Endothelial cell of umbilical vein (primary cell): Measurements from ENCODE around the gene PARD3B. TPM values are rescaled to one million over a fixed set of nuclear protein-coding genes. Genes with fewer than 3 reads are reported as not detected.

Source experiments
- BruUV-seq: library from RNA; stranded (reverse); fragments of 400-500 nt; replicated peaks from 2 replicates; lab custom pipeline; 2021; lab: Mats Ljungman, UMichigan
- CTCF ChIA-PET: fragments of 300-600, 350-600 bp; sonication (Branson Sonifier 250); formaldehyde crosslinking; loops from one replicate; lab custom pipeline; 2021; ENCODE audit warnings: antibody characterized with exemption, inconsistent platforms; lab: Charles Lee
- POLR2A ChIA-PET: fragments of 300-600, 350-600 bp; sonication (Branson Sonifier 250); formaldehyde crosslinking; loops from one replicate; lab custom pipeline; 2021; ENCODE audit warnings: antibody characterized with exemption, inconsistent platforms; lab: Charles Lee
- DNase-seq: peaks from one replicate; pipeline ENCODE4 v3.0.0-alpha.2; 2011; ENCODE audit warnings: low read depth, low spot score
- FAIRE-seq: peaks from 2 replicates; lab custom pipeline; 2011; peaks lifted over from hg19 to GRCh38; lab: Jason Lieb, UNC
- H2AFZ ChIP-seq: 2 replicates; pipeline ENCODE4 v1.6.0; 2012; ENCODE audit warnings: low read depth, low read length, control low read depth, inconsistent platforms
- H3K27ac ChIP-seq: 2 replicates; pipeline ENCODE4 v1.5.1; 2011; ENCODE audit warnings: low read depth, mild to moderate bottlenecking, control low read depth, low read length, moderate library complexity; ENCODE audit not compliant: insufficient read depth
- H3K27me3 ChIP-seq, 2 experiments: 2 replicates each; pipeline versions ENCODE4 v1.6.0 to v1.6.1; 2011; ENCODE audit warnings: low read length in 2 of 2, mixed read lengths in 1 of 2; ENCODE audit not compliant: control insufficient read depth in 2 of 2, insufficient read depth in 2 of 2
- H3K36me3 ChIP-seq, 2 experiments: 2 replicates in 1 of 2; 3 replicates in 1 of 2; pipeline ENCODE4 v1.5.1; 2011; ENCODE audit warnings: low read length in 2 of 2, mild to moderate bottlenecking in 1 of 2, moderate library complexity in 1 of 2; ENCODE audit not compliant: control insufficient read depth in 2 of 2, insufficient read depth in 2 of 2; ENCODE audit errors: extremely low read depth in 1 of 2
- H3K4me1 ChIP-seq: 3 replicates; pipeline ENCODE4 v1.5.1; 2011; ENCODE audit warnings: mild to moderate bottlenecking, low read length; ENCODE audit not compliant: control insufficient read depth, insufficient read depth; ENCODE audit errors: extremely low read depth
- H3K4me2 ChIP-seq: 2 replicates; pipeline ENCODE4 v1.6.1; 2011; ENCODE audit warnings: low read length, control low read depth, mixed read lengths; ENCODE audit not compliant: insufficient read depth
- H3K4me3 ChIP-seq, 3 experiments: fragments of 200-600 bp in 1 of 3; sonication (generic), shearing (Covaris generic) in 1 of 3; replicated peaks in 1 of 3; 2 replicates each; pipeline ENCODE4 v1.5.1; 2011 to 2016; ENCODE audit warnings: control low read depth in 3 of 3, low read length in 3 of 3, mild to moderate bottlenecking in 2 of 3, inconsistent platforms in 1 of 3, low read depth in 1 of 3, moderate library complexity in 1 of 3; ENCODE audit not compliant: insufficient read depth in 1 of 3
- H3K79me2 ChIP-seq: 2 replicates; pipeline ENCODE4 v1.6.0; 2012; ENCODE audit warnings: low read length, inconsistent platforms; ENCODE audit not compliant: control insufficient read depth, insufficient read depth
- H3K9ac ChIP-seq: replicated peaks from 2 replicates; pipeline ENCODE3; 2011; ENCODE audit warnings: low read length, control low read depth; ENCODE audit not compliant: insufficient read depth; ENCODE audit errors: extremely low read depth
- H3K9me1 ChIP-seq: replicated peaks from 3 replicates; pipeline ENCODE4 v1.6.0; 2011; ENCODE audit warnings: mild to moderate bottlenecking, low read length; ENCODE audit not compliant: control insufficient read depth, insufficient read depth; ENCODE audit errors: extremely low read depth
- H3K9me3 ChIP-seq: replicated peaks from 2 replicates; pipeline ENCODE4 v1.5.1; 2012; ENCODE audit warnings: low read length, inconsistent platforms; ENCODE audit not compliant: control insufficient read depth, insufficient read depth
- H4K20me1 ChIP-seq: replicated peaks from 2 replicates; pipeline ENCODE3; 2011; ENCODE audit warnings: mild to moderate bottlenecking, low read length; ENCODE audit not compliant: control insufficient read depth, insufficient read depth; ENCODE audit errors: extremely low read depth
- CTCF ChIP-seq, 2 donors: IDR thresholded peaks; 1 replicate in 1 of 2; 2 replicates in 1 of 2; pipeline ENCODE4 v1.5.1; 2011; ENCODE audit warnings: low read length in 2 of 2, mild to moderate bottlenecking in 2 of 2, moderate library complexity in 2 of 2, control low read depth in 1 of 2, inconsistent platforms in 1 of 2, low read depth in 1 of 2; ENCODE audit not compliant: insufficient read depth in 1 of 2; ENCODE audit errors: extremely low read depth in 1 of 2
- EZH2 ChIP-seq: IDR thresholded peaks from 2 replicates; pipeline ENCODE4 v1.6.1; 2012; ENCODE audit warnings: borderline replicate concordance, low read depth, mild to moderate bottlenecking, moderate library complexity, low read length, inconsistent platforms; ENCODE audit not compliant: severe bottlenecking
- FOS ChIP-seq: IDR thresholded peaks from 2 replicates; pipeline ENCODE4 v1.6.1; 2011; ENCODE audit warnings: mild to moderate bottlenecking, low read length, moderate library complexity, borderline replicate concordance; ENCODE audit not compliant: insufficient read depth
- GATA2 ChIP-seq: IDR thresholded peaks from 2 replicates; pipeline ENCODE4 v1.7.0; 2011; ENCODE audit warnings: low read depth, mild to moderate bottlenecking, moderate library complexity, mixed read lengths, low read length; ENCODE audit not compliant: insufficient read length, insufficient read depth
- JUN ChIP-seq: IDR thresholded peaks from 2 replicates; pipeline ENCODE4 v1.6.1; 2011; ENCODE audit warnings: borderline replicate concordance, low read depth; ENCODE audit not compliant: insufficient read length, insufficient read depth
- MAX ChIP-seq: IDR thresholded peaks from 2 replicates; pipeline ENCODE4 v1.6.1; 2011; ENCODE audit not compliant: insufficient read depth, insufficient read length
- MYC ChIP-seq: IDR thresholded peaks from one replicate; pipeline ENCODE4 v1.6.1; 2011; ENCODE audit warnings: mild to moderate bottlenecking, low read depth, low read length
- POLR2A ChIP-seq: IDR thresholded peaks from 2 replicates; pipeline ENCODE4 v1.6.1; 2012; ENCODE audit warnings: low read depth, mild to moderate bottlenecking, control low read depth, low read length
- POLR2AphosphoS5 ChIP-seq: IDR thresholded peaks from 2 replicates; pipeline ENCODE4 v1.6.1; 2012; ENCODE audit warnings: low read depth, mild to moderate bottlenecking, control low read depth, low read length, moderate library complexity; ENCODE audit not compliant: insufficient read depth
- dilution Hi-C: fragments of 300-500 bp; cut with MboI; formaldehyde crosslinking; loops from one replicate; pipeline ENCODE4 v1.15.0; 2019; ENCODE audit warnings: low sequenced_read_pairs; ENCODE audit not compliant: extremely low pct_ligation_motif_present
- intact Hi-C: fragments of 100-400 bp; cut with micrococcal nuclease; formaldehyde crosslinking; loops from one replicate; pipeline ENCODE4 v1.10.0; 2022
- polyA plus RNA-seq, 4 experiments: library from polyadenylated mRNA; depleted of rRNA in 3 of 4; stranded (reverse) in 3 of 4; unstranded in 1 of 4; fragments of >200 nt; gene quantifications; 2 replicates each; pipeline versions ENCODE4 v1.2.1 to v1.2.3, GENCODE V29; 2011 to 2012; ENCODE audit warnings: missing spikeins in 1 of 4
- total RNA-seq: library from RNA; stranded (reverse); gene quantifications from 2 replicates; pipeline ENCODE4 v1.2.3, GENCODE V29; 2021

PARD3B gene
- total and polyA plus RNA-seq, 2 donors (not counting 3 experiments of a cell fraction or from before 2014, with no cell fraction given), result 2.2 to 30.9 TPM

- no peaks in the 10 kb centered on the region for H3K4me1 ChIP-seq
- TF ChIP-seq MYC (no peak), MAX (no peak), EZH2 (no peak), POLR2A (no peak), POLR2AphosphoS5 (no peak), FOS (no peak), GATA2 (no peak), JUN (no peak)
- no peak overlapping the region for H2AFZ ChIP-seq
- intact Hi-C loops, result no loop called here
- H3K27ac ChIP-seq, result no peak overlapping the region
- dilution Hi-C loops, result no loop called here
- no peaks in the 10 kb centered on the region for H3K9me3 ChIP-seq
- no peaks in the 10 kb centered on the region for H3K36me3 ChIP-seq
- H3K4me3 ChIP-seq, result no peak overlapping the region
- H3K9me1 ChIP-seq, result no peaks in the 10 kb centered on the region
- DNase-seq, result no peak
- H3K4me2 ChIP-seq, result no peak overlapping the region
- no peak overlapping the region for H3K9ac ChIP-seq
- no peak for FAIRE-seq
- POLR2A ChIA-PET, result no interaction called here
- no peaks in the 10 kb centered on the region for H3K79me2 ChIP-seq
- no TSS peak for BruUV-seq
- no peaks in the 10 kb centered on the region for H4K20me1 ChIP-seq
- CTCF ChIA-PET, result no interaction called here
- H3K27me3 ChIP-seq, result peaks cover 0 to 2% of the 10 kb centered on the region in 2 experiments
Observed at GRCh38 chr2:205636549-205637319, 1091.5 kb downstream of the PARD3B start.

DNA sequence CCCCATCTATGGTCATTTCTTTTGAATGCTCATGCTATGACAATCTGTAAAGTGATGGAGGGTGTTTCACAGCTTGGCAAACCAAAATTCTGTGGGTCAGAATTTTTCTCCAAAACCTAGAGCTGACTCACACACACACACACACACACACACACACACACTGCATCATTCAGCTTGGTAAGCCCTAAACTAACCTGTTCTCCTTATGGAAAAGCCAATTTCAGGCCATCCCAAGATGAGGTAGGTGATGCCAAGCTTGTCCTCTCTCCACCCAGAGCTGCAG, 1092.0 kb downstream of the PARD3B start:
- POLR2A ChIA-PET, result no interaction called here

More for the DNA sequence above, 1092.0 kb downstream of the PARD3B start:
- Histone ChIP-seq H3K27me3 (peaks cover 0 to 2% of the 10 kb centered on the region in 2 experiments), H4K20me1 (no peaks in the 10 kb centered on the region), H3K79me2 (no peaks in the 10 kb centered on the region), H3K9me3 (no peaks in the 10 kb centered on the region), H3K9me1 (no peaks in the 10 kb centered on the region), H3K36me3 (no peaks in the 10 kb centered on the region), H3K4me3 (no peak overlapping the region), H2AFZ (no peak overlapping the region), H3K27ac (no peak overlapping the region), H3K4me2 (no peak overlapping the region), H3K4me1 (no peaks in the 10 kb centered on the region), H3K9ac (no peak overlapping the region)
- no peak for DNase-seq
- no TSS peak for BruUV-seq
- TF ChIP-seq JUN (no peak), MAX (no peak), FOS (no peak), MYC (no peak), CTCF (IDR thresholded peaks at IDR 0.05; ENCODE audit: extremely low read depth in 1 of 2, insufficient read depth in 1 of 2, low read depth in 1 of 2, low read length in 2 of 2) (no peak), POLR2AphosphoS5 (no peak), GATA2 (no peak), EZH2 (no peak)
- CTCF ChIA-PET, result no interaction called here
- intact Hi-C loops (no loop called here), dilution Hi-C loops (no loop called here)
- no peak for FAIRE-seq
